OCI-LY1 (cell line): Measurements from ENCODE around the gene CALHM5.

Experiments
- CTCF ChIP-seq: fragments of 200-600 bp; sonication (generic), shearing (Covaris generic); IDR thresholded peaks from 2 replicates; pipeline ENCODE4 v1.5.1; 2017; ENCODE audit warnings: mild to moderate bottlenecking, antibody characterized with exemption, low read length, moderate library complexity, mixed read lengths
- EZH2 ChIP-seq: fragments of 200-600 bp; sonication (generic), shearing (Covaris generic); IDR thresholded peaks from 2 replicates; pipeline ENCODE4 v1.8.0; 2017; ENCODE audit warnings: borderline replicate concordance, mixed run types, mild to moderate bottlenecking, antibody characterized with exemption, low read length, moderate library complexity, mixed read lengths

- TF ChIP-seq CTCF (no peak), EZH2 (no peak)
Measured at GRCh38 chr6:116556065-116556464, 44.6 kb downstream of the CALHM5 start.
